ENCODE measurements around the gene SYNE3. TPM values are rescaled to one million over a fixed set of nuclear protein-coding genes. Genes with fewer than 3 reads are reported as not detected.

SYNE3 gene
- total and polyA plus RNA-seq, 12 donors = 1.8 to 24.8 (median 10.8) TPM

DNA sequence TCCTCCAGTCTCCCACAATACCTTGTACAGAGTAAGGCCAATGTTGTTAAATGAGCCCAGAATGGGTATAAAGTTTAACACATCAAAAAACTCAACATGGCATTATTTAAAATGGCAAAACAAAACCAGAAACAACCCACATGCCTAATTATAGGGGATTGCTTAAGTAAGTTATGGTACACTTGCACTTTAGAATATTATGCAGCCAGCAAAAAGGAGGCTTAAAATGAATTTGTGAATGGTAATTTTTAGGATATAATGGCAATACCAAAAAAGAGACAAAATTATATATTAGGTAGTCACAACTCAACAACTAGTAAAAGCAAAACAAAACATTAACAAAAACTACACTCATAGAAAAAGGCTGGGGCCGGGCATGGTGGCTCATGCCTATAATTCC, 39.7 kb downstream of the SYNE3 start:
- no peak overlapping the region for H3K27ac ChIP-seq
- intact Hi-C loops (cut with DNase I) = no loop called here
- WGBS, 4 donors = 93 to 100% (median 97%) methylated on average over 1 of the region's 1 CpG

DNA sequence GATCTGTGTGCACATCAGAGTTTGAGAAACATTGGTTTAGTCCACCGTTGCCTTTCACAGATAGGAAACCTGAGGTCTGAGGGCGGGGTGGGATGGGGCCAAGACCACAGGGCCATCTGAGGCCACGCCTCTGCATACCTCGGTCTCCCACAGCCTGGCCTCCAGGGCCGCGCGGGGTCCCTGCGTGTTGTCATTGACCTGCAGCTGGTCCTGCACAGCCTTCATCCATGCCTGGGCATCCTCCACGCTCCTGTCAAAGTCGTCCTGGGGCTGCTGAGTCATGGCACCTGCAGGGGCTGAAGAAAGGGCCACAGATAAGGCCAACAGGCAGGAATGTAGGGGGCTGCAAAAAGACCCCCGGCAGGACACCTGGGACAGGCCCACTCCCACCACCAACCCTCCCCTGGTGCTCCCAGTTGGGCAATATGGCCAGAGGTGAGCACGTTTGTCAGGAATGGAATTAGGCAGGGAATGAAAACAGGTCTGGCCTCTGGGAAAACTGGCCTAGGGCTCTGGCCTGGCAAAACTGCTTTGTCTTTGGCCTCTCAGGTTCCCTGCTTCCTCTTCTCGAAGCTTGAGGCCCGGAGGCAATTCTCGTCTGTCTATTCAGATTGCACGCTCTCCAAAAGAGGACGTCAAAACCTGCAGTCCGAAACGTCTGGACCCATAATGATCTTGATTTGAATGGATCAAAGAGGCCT, 40.8 kb downstream of the SYNE3 start:
- Histone ChIP-seq H3K27me3 (no peaks in the 10 kb centered on the region), H3K4me3 (no peak overlapping the region), H3K27ac (no peak overlapping the region), H3K4me1 (replicated peaks in 1 of 2) (peaks cover 11 to 21% of the 10 kb centered on the region in 2 donors), H3K36me3 (replicated peaks in 1 of 2) (peaks cover 0 to 15% of the 10 kb centered on the region in 2 donors), H3K9me3 (replicated peaks in 1 of 3) (no peaks in the 10 kb centered on the region)
- TF ChIP-seq POLR2A (IDR thresholded peaks at IDR 0.05) (no peak), CTCF (IDR thresholded peaks at IDR 0.05) (no peak)
- intact Hi-C loops (cut with DNase I) = no loop called here
- no peak for DNase-seq
- WGBS, 4 donors = 86 to 89% (median 87%) methylated on average over 17 to 19 of the region's 19 CpGs

More for the DNA sequence above, 39.7 kb downstream of the SYNE3 start:
- DNase-seq = no peak
- H3K9me3 ChIP-seq (replicated peaks in 1 of 3) = no peaks in the 10 kb centered on the region
- no peak overlapping the region for H3K4me3 ChIP-seq
- no peak for TF ChIP-seq POLR2A (IDR thresholded peaks at IDR 0.05)
- no peak for TF ChIP-seq CTCF (IDR thresholded peaks at IDR 0.05)
- H3K4me1 ChIP-seq (replicated peaks in 1 of 2) = peaks cover 13 to 19% of the 10 kb centered on the region in 2 donors
- H3K27me3 ChIP-seq = no peaks in the 10 kb centered on the region
- H3K36me3 ChIP-seq (replicated peaks in 1 of 2) = peaks cover 0 to 15% of the 10 kb centered on the region in 2 donors

DNA sequence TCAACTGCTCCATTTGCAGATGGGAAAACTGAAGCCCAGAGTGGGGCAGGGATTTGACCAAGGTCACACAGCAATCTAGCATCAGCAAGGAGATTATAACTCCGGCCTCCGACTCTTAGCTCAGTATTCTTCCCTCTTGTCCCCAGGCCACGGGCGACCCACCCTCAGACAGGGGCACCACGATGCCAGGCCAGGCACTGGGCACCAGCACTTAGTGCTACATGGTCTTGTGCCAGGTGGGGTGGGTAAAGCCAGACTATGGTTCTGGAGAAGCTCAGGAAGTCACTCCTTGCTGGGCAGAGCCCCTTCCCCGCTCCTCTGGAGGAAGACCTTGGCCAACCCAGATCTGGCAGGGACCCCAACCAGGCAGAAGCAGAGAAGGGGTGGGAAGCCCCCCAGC, 41.5 kb downstream of the SYNE3 start:
- Histone ChIP-seq H3K9me3 (replicated peaks in 1 of 3) (no peaks in the 10 kb centered on the region), H3K4me1 (replicated peaks in 1 of 2) (peaks cover 5 to 15% of the 10 kb centered on the region in 2 donors), H3K36me3 (replicated peaks in 1 of 2) (peaks cover 0 to 15% of the 10 kb centered on the region in 2 donors), H3K27ac (no peak overlapping the region), H3K4me3 (no peak overlapping the region), H3K27me3 (no peaks in the 10 kb centered on the region)
- 83 to 99% (median 97%) methylated on average over 2 to 6 of the region's 6 CpGs for WGBS, 4 donors
- intact Hi-C loops (cut with DNase I) = no loop called here
- TF ChIP-seq CTCF (IDR thresholded peaks at IDR 0.05) (no peak), POLR2A (IDR thresholded peaks at IDR 0.05) (no peak)
- DNase-seq = no peak

DNA sequence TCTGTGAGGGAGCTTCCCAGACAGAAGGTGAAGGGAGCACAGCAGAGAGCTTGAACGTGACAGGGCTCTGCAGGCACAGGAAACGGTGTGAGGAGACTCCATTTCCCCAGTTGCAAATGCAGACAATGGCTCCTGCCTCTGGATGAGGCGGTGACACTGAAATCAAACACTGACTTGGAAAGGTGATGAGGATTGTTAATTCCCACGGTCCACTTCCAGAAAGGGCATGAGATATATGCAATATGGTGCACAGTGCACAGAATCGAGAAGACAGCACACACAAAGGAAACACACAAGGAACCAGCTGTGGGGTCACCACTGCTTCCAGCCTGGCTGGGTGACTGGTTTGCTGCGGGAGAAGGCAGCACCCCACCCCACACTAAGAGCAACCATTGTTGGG, 42.0 kb downstream of the SYNE3 start:
- no peaks in the 10 kb centered on the region for H3K9me3 ChIP-seq (replicated peaks in 1 of 3)
- intact Hi-C loops (cut with DNase I) = no loop called here
- peaks cover 0 to 15% of the 10 kb centered on the region in 2 donors for H3K36me3 ChIP-seq (replicated peaks in 1 of 2)
- no peak overlapping the region for H3K27ac ChIP-seq
- TF ChIP-seq CTCF (IDR thresholded peaks at IDR 0.05) = no peak
- no peak for DNase-seq
- no peaks in the 10 kb centered on the region for H3K27me3 ChIP-seq
- H3K4me1 ChIP-seq (replicated peaks in 1 of 2) = peaks cover under 1 to 10% of the 10 kb centered on the region in 2 donors
- no peak overlapping the region for H3K4me3 ChIP-seq
- WGBS, 4 donors = 84 to 88% (median 86%) methylated on average over 6 of the region's 6 CpGs
